Omental fat pad (tissue), 4 donors: ENCODE measurements around the gene CASD1. TPM values are rescaled to one million over a fixed set of nuclear protein-coding genes. Genes with fewer than 3 reads are reported as not detected.
A peak's percentile ranks its signal among the peaks of the same experiment; 100 is the strongest.

ENCODE experiments used
- ATAC-seq: fragments of 150-250 bp; one replicate; pipeline ENCODE4 v1.9.1; 2016; ENCODE audit warnings: mild to moderate bottlenecking, moderate library complexity; ENCODE audit not compliant: low FRiP score
- DNase-seq: peaks from one replicate; pipeline ENCODE4 v3.0.0-alpha.2; 2019; ENCODE audit warnings: low spot score
- total RNA-seq, 4 donors: library from RNA; depleted of rRNA; stranded (reverse); fragments of >200 nt; gene quantifications; one replicate each; pipeline ENCODE4 v1.1.0, GENCODE V29; 2016
- TF ChIP-seq, protein P1 (sequence below), 3 donors: fragments of 450-650 bp; IDR thresholded peaks; one replicate each; pipeline ENCODE4 v1.5.1; 2016 to 2017; ENCODE audit warnings: antibody characterized with exemption in 3 of 3, mild to moderate bottlenecking in 3 of 3, moderate library complexity in 2 of 3

CASD1 gene
- 10 to 100 TPM; 19.1 to 34.5 (median 23.3) TPM for total RNA-seq

- ATAC-seq (peak; percentile 62), DNase-seq (no peak)
- TF ChIP-seq, protein P1, sequence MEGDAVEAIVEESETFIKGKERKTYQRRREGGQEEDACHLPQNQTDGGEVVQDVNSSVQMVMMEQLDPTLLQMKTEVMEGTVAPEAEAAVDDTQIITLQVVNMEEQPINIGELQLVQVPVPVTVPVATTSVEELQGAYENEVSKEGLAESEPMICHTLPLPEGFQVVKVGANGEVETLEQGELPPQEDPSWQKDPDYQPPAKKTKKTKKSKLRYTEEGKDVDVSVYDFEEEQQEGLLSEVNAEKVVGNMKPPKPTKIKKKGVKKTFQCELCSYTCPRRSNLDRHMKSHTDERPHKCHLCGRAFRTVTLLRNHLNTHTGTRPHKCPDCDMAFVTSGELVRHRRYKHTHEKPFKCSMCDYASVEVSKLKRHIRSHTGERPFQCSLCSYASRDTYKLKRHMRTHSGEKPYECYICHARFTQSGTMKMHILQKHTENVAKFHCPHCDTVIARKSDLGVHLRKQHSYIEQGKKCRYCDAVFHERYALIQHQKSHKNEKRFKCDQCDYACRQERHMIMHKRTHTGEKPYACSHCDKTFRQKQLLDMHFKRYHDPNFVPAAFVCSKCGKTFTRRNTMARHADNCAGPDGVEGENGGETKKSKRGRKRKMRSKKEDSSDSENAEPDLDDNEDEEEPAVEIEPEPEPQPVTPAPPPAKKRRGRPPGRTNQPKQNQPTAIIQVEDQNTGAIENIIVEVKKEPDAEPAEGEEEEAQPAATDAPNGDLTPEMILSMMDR (IDR thresholded peaks at IDR 0.05) = no peak
Measured at GRCh38 chr7:94509264-94509886, at the start of gene CASD1. CASD1 (plus strand) TSS chr7:94509809; CDS start chr7:94510085, 276 bp downstream.

DNA sequence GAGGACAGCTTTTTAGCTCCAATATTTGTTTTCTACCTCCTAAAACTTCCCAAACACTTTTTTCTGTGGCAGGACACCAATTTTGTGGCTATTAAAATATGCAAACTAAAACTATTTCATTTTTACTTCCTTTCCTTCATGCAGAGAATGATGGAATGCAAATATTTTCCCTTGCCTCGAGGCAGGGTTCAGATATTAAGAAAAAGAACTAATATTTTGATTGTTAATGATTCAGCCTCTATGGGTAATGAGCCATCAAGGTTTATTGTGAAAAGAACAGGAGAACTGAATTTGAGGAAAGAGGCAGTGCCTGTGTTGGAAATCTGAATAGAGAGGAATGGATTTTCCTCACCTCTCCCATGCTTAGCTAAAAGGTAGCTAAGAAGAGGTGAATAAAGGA, 43.1 kb upstream of the CASD1 start:
- ATAC-seq (no peak), DNase-seq (no peak)
- TF ChIP-seq, protein P1 (IDR thresholded peaks at IDR 0.05) = no peak

DNA sequence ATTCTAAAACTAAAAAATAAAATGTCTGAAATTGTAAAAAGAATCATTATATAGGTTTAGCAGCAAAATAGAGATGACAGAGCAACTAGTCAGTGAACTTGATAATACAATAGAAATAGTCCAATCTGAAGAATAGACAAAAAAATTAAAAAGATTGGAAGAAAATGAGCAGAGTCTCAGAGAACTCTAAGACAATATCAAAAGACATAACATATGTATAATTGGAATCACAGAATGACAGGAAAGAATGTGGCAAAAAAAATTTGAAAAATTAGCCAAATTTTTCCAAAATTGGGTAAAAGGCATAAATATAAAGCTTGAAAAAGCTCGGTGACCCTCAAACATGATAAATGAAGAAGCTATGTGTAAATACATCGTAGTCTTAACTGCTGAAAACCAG, 38.0 kb upstream of the CASD1 start:
- TF ChIP-seq, protein P1 (IDR thresholded peaks at IDR 0.05) = no peak
- ATAC-seq = no peak
- DNase-seq = no peak

- TF ChIP-seq, protein P1 (IDR thresholded peaks at IDR 0.05) = no peak
- DNase-seq = no peak
- no peak for ATAC-seq
Measured at GRCh38 chr7:94472608-94473007, 37.0 kb upstream of the CASD1 start.

- DNase-seq (no peak), ATAC-seq (no peak)
- TF ChIP-seq, protein P1 (IDR thresholded peaks at IDR 0.05) = no peak
Measured at GRCh38 chr7:94476251-94476840, 33.3 kb upstream of the CASD1 start.

GRCh38 chr7:94477878-94478277, 31.7 kb upstream of the CASD1 start:
- DNase-seq (no peak), ATAC-seq (no peak)
- TF ChIP-seq, protein P1 (IDR thresholded peaks at IDR 0.05) = no peak

- ATAC-seq (no peak), DNase-seq (no peak)
- TF ChIP-seq, protein P1 (IDR thresholded peaks at IDR 0.05) = no peak
Measured at GRCh38 chr7:94478648-94479214, 30.9 kb upstream of the CASD1 start.
